Ishikawa (cell line): Measurements from ENCODE around the gene SUMO3.

ENCODE experiments used
- CEBPB ChIP-seq: IDR thresholded peaks from 2 replicates; pipeline ENCODE4 v1.6.1; 2012
- CREB1 ChIP-seq: IDR thresholded peaks from 2 replicates; pipeline ENCODE4 v1.6.1; 2012; ENCODE audit warnings: low read depth
- EGR1 ChIP-seq: IDR thresholded peaks from 2 replicates; pipeline ENCODE4 v1.6.1; 2012
- EP300 ChIP-seq: IDR thresholded peaks from 2 replicates; pipeline ENCODE4 v1.6.1; 2012; ENCODE audit warnings: borderline replicate concordance
- FOXM1 ChIP-seq: IDR thresholded peaks from 2 replicates; pipeline ENCODE4 v1.6.1; 2012; ENCODE audit warnings: low read depth, borderline replicate concordance
- NFIC ChIP-seq: IDR thresholded peaks from 2 replicates; pipeline ENCODE4 v1.6.1; 2012
- RAD21 ChIP-seq: IDR thresholded peaks from 2 replicates; pipeline ENCODE4 v1.6.1; 2012; ENCODE audit warnings: low read depth
- TAF1 ChIP-seq: IDR thresholded peaks from 2 replicates; pipeline ENCODE4 v1.6.1; 2012; ENCODE audit warnings: low read depth, mild to moderate bottlenecking
- TCF12 ChIP-seq: IDR thresholded peaks from 2 replicates; pipeline ENCODE4 v1.6.1; 2012; ENCODE audit warnings: low read depth
- TEAD4 ChIP-seq: IDR thresholded peaks from 2 replicates; pipeline ENCODE4 v1.6.1; 2012
- YY1 ChIP-seq: IDR thresholded peaks from 2 replicates; pipeline ENCODE4 v1.6.1; 2012; ENCODE audit warnings: low read depth
- ZBTB7A ChIP-seq: IDR thresholded peaks from 2 replicates; pipeline ENCODE4 v1.6.1; 2012; ENCODE audit warnings: low read depth
- TF ChIP-seq, protein P1 (sequence below): IDR thresholded peaks from 2 replicates; pipeline ENCODE4 v1.6.1; 2012; ENCODE audit warnings: low read depth, mild to moderate bottlenecking
- TF ChIP-seq, protein P2 (sequence below): IDR thresholded peaks from 2 replicates; pipeline ENCODE4 v1.6.1; 2012
- TF ChIP-seq, protein P3 (sequence below): IDR thresholded peaks from 2 replicates; pipeline ENCODE4 v1.6.1; 2012

The SUMO3 gene

DNA sequence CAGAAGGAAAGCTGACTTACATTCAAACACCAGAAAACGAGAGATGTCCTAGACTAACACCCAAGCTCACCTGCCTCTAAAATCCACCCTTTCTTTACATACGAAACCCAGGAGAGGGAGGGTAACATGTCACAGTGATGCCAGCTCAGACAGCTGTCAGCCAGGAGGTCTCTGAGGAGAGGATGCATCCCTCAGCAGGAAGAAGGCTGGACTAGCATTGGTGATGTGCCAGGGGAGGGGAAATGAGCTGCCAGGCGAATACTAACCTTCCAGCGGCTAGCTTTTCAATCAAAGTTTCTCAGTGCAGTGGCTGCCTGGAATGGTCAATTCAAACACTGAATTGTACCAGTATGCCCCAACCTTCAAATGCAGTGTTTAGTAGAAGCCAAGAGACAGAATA is 12.6 kb downstream of the SUMO3 start:
- TF ChIP-seq CEBPB (no peak), TEAD4 (no peak), ZBTB7A (no peak), TAF1 (no peak), NFIC (no peak), FOXM1 (no peak), YY1 (no peak), RAD21 (no peak), EP300 (no peak), TCF12 (no peak), EGR1 (no peak), CREB1 (no peak)
- TF ChIP-seq, protein P1, sequence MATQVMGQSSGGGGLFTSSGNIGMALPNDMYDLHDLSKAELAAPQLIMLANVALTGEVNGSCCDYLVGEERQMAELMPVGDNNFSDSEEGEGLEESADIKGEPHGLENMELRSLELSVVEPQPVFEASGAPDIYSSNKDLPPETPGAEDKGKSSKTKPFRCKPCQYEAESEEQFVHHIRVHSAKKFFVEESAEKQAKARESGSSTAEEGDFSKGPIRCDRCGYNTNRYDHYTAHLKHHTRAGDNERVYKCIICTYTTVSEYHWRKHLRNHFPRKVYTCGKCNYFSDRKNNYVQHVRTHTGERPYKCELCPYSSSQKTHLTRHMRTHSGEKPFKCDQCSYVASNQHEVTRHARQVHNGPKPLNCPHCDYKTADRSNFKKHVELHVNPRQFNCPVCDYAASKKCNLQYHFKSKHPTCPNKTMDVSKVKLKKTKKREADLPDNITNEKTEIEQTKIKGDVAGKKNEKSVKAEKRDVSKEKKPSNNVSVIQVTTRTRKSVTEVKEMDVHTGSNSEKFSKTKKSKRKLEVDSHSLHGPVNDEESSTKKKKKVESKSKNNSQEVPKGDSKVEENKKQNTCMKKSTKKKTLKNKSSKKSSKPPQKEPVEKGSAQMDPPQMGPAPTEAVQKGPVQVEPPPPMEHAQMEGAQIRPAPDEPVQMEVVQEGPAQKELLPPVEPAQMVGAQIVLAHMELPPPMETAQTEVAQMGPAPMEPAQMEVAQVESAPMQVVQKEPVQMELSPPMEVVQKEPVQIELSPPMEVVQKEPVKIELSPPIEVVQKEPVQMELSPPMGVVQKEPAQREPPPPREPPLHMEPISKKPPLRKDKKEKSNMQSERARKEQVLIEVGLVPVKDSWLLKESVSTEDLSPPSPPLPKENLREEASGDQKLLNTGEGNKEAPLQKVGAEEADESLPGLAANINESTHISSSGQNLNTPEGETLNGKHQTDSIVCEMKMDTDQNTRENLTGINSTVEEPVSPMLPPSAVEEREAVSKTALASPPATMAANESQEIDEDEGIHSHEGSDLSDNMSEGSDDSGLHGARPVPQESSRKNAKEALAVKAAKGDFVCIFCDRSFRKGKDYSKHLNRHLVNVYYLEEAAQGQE = no peak
- TF ChIP-seq, protein P2, sequence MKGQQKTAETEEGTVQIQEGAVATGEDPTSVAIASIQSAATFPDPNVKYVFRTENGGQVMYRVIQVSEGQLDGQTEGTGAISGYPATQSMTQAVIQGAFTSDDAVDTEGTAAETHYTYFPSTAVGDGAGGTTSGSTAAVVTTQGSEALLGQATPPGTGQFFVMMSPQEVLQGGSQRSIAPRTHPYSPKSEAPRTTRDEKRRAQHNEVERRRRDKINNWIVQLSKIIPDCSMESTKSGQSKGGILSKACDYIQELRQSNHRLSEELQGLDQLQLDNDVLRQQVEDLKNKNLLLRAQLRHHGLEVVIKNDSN = no peak
- TF ChIP-seq, protein P3, sequence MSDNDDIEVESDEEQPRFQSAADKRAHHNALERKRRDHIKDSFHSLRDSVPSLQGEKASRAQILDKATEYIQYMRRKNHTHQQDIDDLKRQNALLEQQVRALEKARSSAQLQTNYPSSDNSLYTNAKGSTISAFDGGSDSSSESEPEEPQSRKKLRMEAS = no peak

DNA sequence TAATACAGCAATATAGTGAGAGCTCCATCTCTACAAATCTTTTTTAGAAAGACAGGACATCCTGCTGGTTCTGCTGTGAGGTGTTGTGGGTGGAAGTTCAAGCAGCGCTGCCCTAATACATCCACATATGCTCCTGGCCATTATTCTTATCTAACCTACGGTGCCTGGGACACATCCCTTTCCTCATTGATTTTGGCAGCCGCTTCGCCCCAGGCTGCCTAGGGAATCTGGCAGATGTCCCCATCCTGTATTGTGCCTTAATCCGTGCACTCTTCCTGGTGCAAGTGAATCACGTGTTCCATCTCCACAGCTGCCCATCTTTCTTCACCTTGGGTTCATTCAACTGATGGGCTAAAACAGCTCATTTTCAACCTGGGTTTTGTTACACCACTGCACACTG is 13.1 kb downstream of the SUMO3 start:
- TF ChIP-seq TAF1 (no peak), ZBTB7A (no peak), YY1 (no peak), RAD21 (no peak), TCF12 (no peak), FOXM1 (no peak)
- TF ChIP-seq, protein P3 = no peak

- TF ChIP-seq TAF1 (no peak), TEAD4 (no peak), NFIC (no peak), RAD21 (no peak), EGR1 (no peak), CEBPB (no peak), YY1 (no peak)
- TF ChIP-seq, protein P1 = no peak
- TF ChIP-seq, protein P3 = no peak
These were observed 14.2 kb downstream of the SUMO3 start for GRCh38 chr21:44803651-44804050.

DNA sequence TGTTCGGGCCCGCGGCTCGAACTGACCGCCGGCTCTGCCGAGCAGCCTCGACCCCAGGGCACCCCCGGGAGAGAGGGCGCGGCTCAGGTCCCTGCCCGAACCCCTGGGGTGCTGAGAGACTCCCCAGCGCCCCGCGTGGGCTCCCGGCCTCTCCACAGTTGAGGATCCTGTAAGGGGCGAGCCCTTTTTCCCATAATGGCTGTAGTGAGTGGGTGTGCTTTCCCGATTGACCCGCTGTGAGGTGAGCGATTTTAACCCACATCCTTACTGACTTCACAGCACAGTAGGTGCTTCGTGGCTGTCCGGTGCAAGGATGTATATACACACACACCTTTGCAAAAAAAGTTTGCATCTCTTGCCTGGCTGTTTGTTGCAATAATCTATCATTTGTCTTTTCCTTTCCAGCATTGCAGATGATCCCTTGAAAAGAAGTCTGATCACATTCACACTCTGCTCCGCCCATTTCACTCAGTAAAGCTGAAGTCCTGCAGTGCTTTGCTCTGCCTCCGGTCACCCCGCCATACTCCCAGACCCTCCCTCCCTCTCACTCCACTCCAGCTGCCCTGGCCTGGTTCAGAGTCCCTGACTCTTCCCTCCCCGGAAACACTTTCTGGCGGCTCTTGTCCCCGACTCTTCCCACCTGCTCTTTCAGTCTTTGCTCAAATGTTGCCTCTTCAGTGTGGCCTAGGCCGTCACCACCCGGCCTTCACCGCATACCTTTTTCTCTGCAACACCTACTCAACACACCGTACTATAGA is 15.3 kb downstream of the SUMO3 start:
- TF ChIP-seq EGR1 (no peak), EP300 (no peak)
- TF ChIP-seq, protein P3 = no peak

- peak; percentile 66; the same call in 1 of the 2 replicates for TF ChIP-seq YY1
- no peak for TF ChIP-seq EGR1
- TF ChIP-seq, protein P2 = 0 out of 2 replicates have a peak, but pooled peaks have one; percentile 28
- TF ChIP-seq, protein P3 = peak; percentile 96
- no peak for TF ChIP-seq ZBTB7A
- peak; percentile 81 for TF ChIP-seq TAF1
- no peak for TF ChIP-seq NFIC
- peak; percentile 63 for TF ChIP-seq TCF12
These were observed 16.1 kb downstream of the SUMO3 start, which contains the start of gene UBE2G2 for GRCh38 chr21:44801468-44802395. Gene UBE2G2 (minus strand): TSS chr21:44801820. CDS start chr21:44801748, 72 bp downstream.
